Gastroesophageal sphincter (tissue), 4 donors: ENCODE results near the gene REEP1. TPM values are rescaled to one million over a fixed set of nuclear protein-coding genes. Genes with fewer than 3 reads are reported as not detected.

Experiments used
- ATAC-seq: fragments of 150-250 bp; one replicate; pipeline ENCODE4 v1.9.1; 2016; ENCODE audit warnings: mild to moderate bottlenecking, moderate library complexity
- H3K27ac ChIP-seq, 4 donors: fragments of 200-600 bp; sonication (generic) in 3 of 4; 1 replicate in 3 of 4; 2 replicates in 1 of 4; pipeline ENCODE4 v1.5.1; 2016 to 2019
- H3K27me3 ChIP-seq: fragments of 200-600 bp; sonication (generic); one replicate; pipeline ENCODE4 v1.5.1; 2019
- H3K36me3 ChIP-seq, 2 donors: fragments of 200-600 bp; sonication (generic); one replicate each; pipeline ENCODE4 v1.5.1; 2019; ENCODE audit warnings: control low read depth in 1 of 2
- H3K4me1 ChIP-seq, 3 donors: fragments of 200-600 bp; sonication (generic); 1 replicate in 2 of 3; 2 replicates in 1 of 3; pipeline ENCODE4 v1.5.1; 2016 to 2019; ENCODE audit warnings: control low read depth in 2 of 3
- H3K4me3 ChIP-seq, 2 donors: fragments of 200-600 bp; sonication (generic); one replicate each; pipeline ENCODE4 v1.5.1; 2019; ENCODE audit warnings: mild to moderate bottlenecking in 1 of 2, moderate library complexity in 1 of 2
- H3K9me3 ChIP-seq, 3 donors: fragments of 200-600 bp; sonication (generic); one replicate each; pipeline ENCODE4 v1.5.1; 2017 to 2019; ENCODE audit warnings: control low read depth in 2 of 3
- CTCF ChIP-seq, 4 experiments: fragments of 200-600 bp in 2 of 4; fragments of 450-650 bp in 2 of 4; sonication (generic) in 1 of 4; IDR thresholded peaks; one replicate each; pipeline ENCODE4 v1.5.1; 2017 to 2019; ENCODE audit warnings: antibody characterized with exemption in 4 of 4, mild to moderate bottlenecking in 2 of 4, moderate library complexity in 2 of 4
- EP300 ChIP-seq: sonication (generic); formaldehyde crosslinking; IDR thresholded peaks from one replicate; pipeline ENCODE4 v1.6.1; 2017; ENCODE audit warnings: antibody characterized with exemption, mild to moderate bottlenecking
- POLR2A ChIP-seq, 2 donors: fragments of 450-650 bp; IDR thresholded peaks; one replicate each; pipeline ENCODE4 v1.6.1; 2017; ENCODE audit warnings: antibody characterized with exemption in 2 of 2, mild to moderate bottlenecking in 2 of 2, moderate library complexity in 1 of 2
- POLR2AphosphoS5 ChIP-seq: sonication (generic); formaldehyde crosslinking; IDR thresholded peaks from one replicate; pipeline ENCODE4 v1.6.1; 2017; ENCODE audit warnings: antibody characterized with exemption
- WGBS, 2 donors: methylation state at CpG; one replicate each; pipeline ENCODE4 v1.1.5; 2018; ENCODE audit warnings: low coverage in 1 of 2; 5-methylcytosine and 5-hydroxymethylcytosine counted together
- total RNA-seq, 4 donors: library from RNA; depleted of rRNA; stranded (reverse); fragments of >200 nt; gene quantifications; one replicate each; pipeline ENCODE4 v1.1.0, GENCODE V29; 2016

Gene REEP1
- total RNA-seq, 4 donors from 2014 or later: 22.9 to 107 (median 70.7) TPM

GRCh38 chr2:86341470-86341869, 4.0 kb upstream of the REEP1 start:
- TF ChIP-seq EP300: no peak
- TF ChIP-seq POLR2AphosphoS5: no peak
- no peak for TF ChIP-seq CTCF (IDR thresholded peaks at IDR 0.05)
- TF ChIP-seq POLR2A (IDR thresholded peaks at IDR 0.05): no peak
- Histone ChIP-seq H3K36me3 (no peaks in the 10 kb centered on the region), H3K27ac (no peak overlapping the region), H3K4me1 (peaks cover 0 to 15% (median 3%) of the 10 kb centered on the region in 3 donors), H3K4me3 (no peak overlapping the region), H3K9me3 (peaks cover 0 to 17% (median 0%) of the 10 kb centered on the region in 3 donors), H3K27me3 (peaks cover 9% of the 10 kb centered on the region)
- no peak for ATAC-seq

GRCh38 chr2:86338778-86339295, 1.4 kb upstream of the REEP1 start:
- peaks cover 0 to 41% (median 3%) of the 10 kb centered on the region in 3 donors for H3K4me1 ChIP-seq
- no peak overlapping the region for H3K27ac ChIP-seq
- no peak for ATAC-seq
- peaks cover 0 to 17% (median 0%) of the 10 kb centered on the region in 3 donors for H3K9me3 ChIP-seq
- no peaks in the 10 kb centered on the region for H3K36me3 ChIP-seq
- H3K4me3 ChIP-seq: no peak overlapping the region
- peaks cover 16% of the 10 kb centered on the region for H3K27me3 ChIP-seq
- 81 to 100% methylated on average over 1 to 9 of the region's 10 CpGs for whole genome bisulfite sequencing, 2 donors
- TF ChIP-seq POLR2AphosphoS5 (no peak), EP300 (no peak), POLR2A (IDR thresholded peaks at IDR 0.05) (no peak), CTCF (IDR thresholded peaks at IDR 0.05) (no peak)

- peaks cover 0 to 13% (median 0%) of the 10 kb centered on the region in 3 donors for H3K9me3 ChIP-seq
- peaks cover 0 to 62% (median 3%) of the 10 kb centered on the region in 3 donors for H3K4me1 ChIP-seq
- peaks cover 16% of the 10 kb centered on the region for H3K27me3 ChIP-seq
- WGBS, 2 donors: 0% methylated on average over 2 to 6 of the region's 45 CpGs
- H3K27ac ChIP-seq: peak overlapping the region; percentile 24 to 92 (median 87)
- no peaks in the 10 kb centered on the region for H3K36me3 ChIP-seq
- ATAC-seq: no peak
- TF ChIP-seq EP300 (no peak), CTCF (IDR thresholded peaks at IDR 0.05) (peak in 1 of 4 experiments; percentile 4)
- peak overlapping the region; percentile 53 to 81 for H3K4me3 ChIP-seq
These were observed 667 bp downstream of the REEP1 start for GRCh38 chr2:86336675-86337243.

- H3K27ac ChIP-seq: peak overlapping the region in 3 of 4 donors; percentile 87 to 92 (median 87)
- peaks cover 0 to 6% (median 0%) of the 10 kb centered on the region in 3 donors for H3K9me3 ChIP-seq
- H3K27me3 ChIP-seq: peaks cover 16% of the 10 kb centered on the region
- no peak for ATAC-seq
- peak in 1 of 4 experiments; percentile 7 for TF ChIP-seq CTCF (IDR thresholded peaks at IDR 0.05)
- no peak for TF ChIP-seq POLR2AphosphoS5
- peak overlapping the region; percentile 53 to 81 for H3K4me3 ChIP-seq
- peaks cover 0 to 62% (median 3%) of the 10 kb centered on the region in 3 donors for H3K4me1 ChIP-seq
- WGBS, 2 donors: 0 to 17% methylated on average over 5 to 6 of the region's 15 CpGs
- no peaks in the 10 kb centered on the region for H3K36me3 ChIP-seq
These were observed 1.4 kb downstream of the REEP1 start for GRCh38 chr2:86335865-86336674.
